Measurements from ENCODE around the gene GYG1.
A peak's percentile ranks its signal among the peaks of the same experiment; 100 is the strongest.

The GYG1 gene

GRCh38 chr3:148991219-148992026, at the start of gene GYG1:
Gene GYG1, plus strand, starts transcription at chr3:148991540. Its CDS starts 101 bp downstream, at chr3:148991641.
- no peaks in the 10 kb centered on the region for H3K79me2 ChIP-seq (ENCODE audit: insufficient read depth, low read length)
- H4K20me1 ChIP-seq (ENCODE audit: insufficient read depth, low read length) = no peaks in the 10 kb centered on the region
- peak within 1 kb of the TSS; percentile 2 for H3K27ac ChIP-seq (ENCODE audit: low read depth, low read length, poor library complexity, severe bottlenecking)
- no peaks in the 10 kb centered on the region for H3K9me2 ChIP-seq (ENCODE audit: low read depth, low read length)
- H3K4me1 ChIP-seq (ENCODE audit: insufficient read depth, low read length, severe bottlenecking) = peaks cover 24% of the 10 kb centered on the region
- peak within 1 kb of the TSS; percentile 72 for H3K9ac ChIP-seq (ENCODE audit: low read length)
- H3F3A ChIP-seq (ENCODE audit: insufficient read depth, low read length) = no peaks in the 10 kb centered on the region
- H3K9me3 ChIP-seq (ENCODE audit: low read length) = no peaks in the 10 kb centered on the region
- TF ChIP-seq EZH2 (IDR thresholded peaks at IDR 0.05; ENCODE audit: borderline replicate concordance, low read length) (no peak), CTCF (IDR thresholded peaks at IDR 0.05; ENCODE audit: low read length) (peak; percentile 76)
- peak within 1 kb of the TSS; percentile 73 for H3K4me3 ChIP-seq (ENCODE audit: low read depth, low read length, poor library complexity, severe bottlenecking)
- no peaks in the 10 kb centered on the region for H3K27me3 ChIP-seq (ENCODE audit: insufficient read depth, low read length)
- peaks cover 25% of the 10 kb centered on the region for H3K36me3 ChIP-seq (ENCODE audit: insufficient read depth, low read length)
- 0 out of 2 replicates have a peak within 1 kb of the TSS, but pooled peaks have one; percentile 0 for H2AFZ ChIP-seq (ENCODE audit: low read length)
- peak within 1 kb of the TSS; percentile 71 for H3K4me2 ChIP-seq (ENCODE audit: low read length)

- Histone ChIP-seq H3K9me2 (ENCODE audit: low read depth, low read length) (no peaks in the 10 kb centered on the region), H3K4me3 (ENCODE audit: low read depth, low read length, poor library complexity, severe bottlenecking) (no peak overlapping the region), H3K4me1 (ENCODE audit: insufficient read depth, low read length, severe bottlenecking) (no peaks in the 10 kb centered on the region), H3K27me3 (ENCODE audit: insufficient read depth, low read length) (no peaks in the 10 kb centered on the region), H3K4me2 (ENCODE audit: low read length) (no peak overlapping the region), H3K9me3 (ENCODE audit: low read length) (no peaks in the 10 kb centered on the region), H3F3A (ENCODE audit: insufficient read depth, low read length) (no peaks in the 10 kb centered on the region), H3K79me2 (ENCODE audit: insufficient read depth, low read length) (no peaks in the 10 kb centered on the region), H3K36me3 (ENCODE audit: insufficient read depth, low read length) (no peaks in the 10 kb centered on the region), H4K20me1 (ENCODE audit: insufficient read depth, low read length) (no peaks in the 10 kb centered on the region), H3K27ac (ENCODE audit: low read depth, low read length, poor library complexity, severe bottlenecking) (no peak overlapping the region), H3K9ac (ENCODE audit: low read length) (no peak overlapping the region), H2AFZ (ENCODE audit: low read length) (no peak overlapping the region)
- peak; percentile 94 for TF ChIP-seq CTCF (IDR thresholded peaks at IDR 0.05; ENCODE audit: low read length)
- no peak for TF ChIP-seq EZH2 (IDR thresholded peaks at IDR 0.05; ENCODE audit: borderline replicate concordance, low read length)
Measured at GRCh38 chr3:148943506-148944205, 47.7 kb upstream of the GYG1 start.

GRCh38 chr3:148945116-148945515, 46.2 kb upstream of the GYG1 start:
- Histone ChIP-seq H3K9me3 (ENCODE audit: low read length) (no peaks in the 10 kb centered on the region), H3K4me3 (ENCODE audit: low read depth, low read length, poor library complexity, severe bottlenecking) (no peak overlapping the region), H2AFZ (ENCODE audit: low read length) (no peak overlapping the region), H3K27ac (ENCODE audit: low read depth, low read length, poor library complexity, severe bottlenecking) (no peak overlapping the region), H3K9ac (ENCODE audit: low read length) (no peak overlapping the region), H3F3A (ENCODE audit: insufficient read depth, low read length) (no peaks in the 10 kb centered on the region), H3K4me1 (ENCODE audit: insufficient read depth, low read length, severe bottlenecking) (no peaks in the 10 kb centered on the region), H3K9me2 (ENCODE audit: low read depth, low read length) (no peaks in the 10 kb centered on the region), H3K79me2 (ENCODE audit: insufficient read depth, low read length) (no peaks in the 10 kb centered on the region), H4K20me1 (ENCODE audit: insufficient read depth, low read length) (no peaks in the 10 kb centered on the region), H3K36me3 (ENCODE audit: insufficient read depth, low read length) (no peaks in the 10 kb centered on the region), H3K4me2 (ENCODE audit: low read length) (no peak overlapping the region), H3K27me3 (ENCODE audit: insufficient read depth, low read length) (no peaks in the 10 kb centered on the region)
- TF ChIP-seq EZH2 (IDR thresholded peaks at IDR 0.05; ENCODE audit: borderline replicate concordance, low read length) (no peak), CTCF (IDR thresholded peaks at IDR 0.05; ENCODE audit: low read length) (no peak)
